HG02759 (cell line): ENCODE data around the gene SPAG8.

Experiments used
- ATAC-seq: cut with Tn5 transposase; IDR thresholded peaks from one replicate; pipeline ENCODE4 v1.9.1; 2021; ENCODE audit warnings: mild to moderate bottlenecking, moderate library complexity; ENCODE audit not compliant: unreplicated experiment

The SPAG8 gene, protein sequence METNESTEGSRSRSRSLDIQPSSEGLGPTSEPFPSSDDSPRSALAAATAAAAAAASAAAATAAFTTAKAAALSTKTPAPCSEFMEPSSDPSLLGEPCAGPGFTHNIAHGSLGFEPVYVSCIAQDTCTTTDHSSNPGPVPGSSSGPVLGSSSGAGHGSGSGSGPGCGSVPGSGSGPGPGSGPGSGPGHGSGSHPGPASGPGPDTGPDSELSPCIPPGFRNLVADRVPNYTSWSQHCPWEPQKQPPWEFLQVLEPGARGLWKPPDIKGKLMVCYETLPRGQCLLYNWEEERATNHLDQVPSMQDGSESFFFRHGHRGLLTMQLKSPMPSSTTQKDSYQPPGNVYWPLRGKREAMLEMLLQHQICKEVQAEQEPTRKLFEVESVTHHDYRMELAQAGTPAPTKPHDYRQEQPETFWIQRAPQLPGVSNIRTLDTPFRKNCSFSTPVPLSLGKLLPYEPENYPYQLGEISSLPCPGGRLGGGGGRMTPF

DNA sequence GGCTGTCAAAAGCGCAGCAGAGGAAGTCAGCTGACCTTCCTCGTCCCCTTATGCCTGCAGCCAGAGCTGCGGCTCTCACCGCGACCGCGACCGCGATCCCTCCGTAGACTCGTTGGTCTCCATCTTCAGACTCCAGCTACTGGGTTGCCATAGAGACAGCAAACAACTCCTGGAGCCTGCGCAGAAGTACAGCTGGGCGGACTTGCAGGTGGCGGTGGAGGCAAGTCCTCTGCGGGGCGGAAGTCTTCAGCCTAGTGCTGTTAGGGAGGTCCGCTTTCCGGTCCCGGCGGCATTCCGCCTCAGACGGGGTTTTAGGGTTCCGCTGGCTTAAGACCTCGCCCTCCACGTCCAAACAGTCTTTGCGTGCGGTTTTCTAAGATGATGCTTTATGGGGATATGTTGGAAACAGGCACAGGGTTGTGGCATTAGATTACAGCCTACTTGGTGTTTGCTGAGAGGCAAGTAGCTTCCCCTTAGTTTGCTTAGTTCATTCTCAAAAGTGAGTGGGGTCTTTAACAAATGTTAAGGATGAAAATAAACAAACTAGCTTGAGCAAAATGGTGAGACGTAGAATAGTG is at the start of gene SPAG8:
SPAG8 (minus strand) TSS at position 238 of the 578 bp plus-strand sequence; CDS start at position 123, 115 bp downstream.
- peak; percentile 67 for ATAC-seq

- no peak for ATAC-seq
These were observed 49.3 kb upstream of the SPAG8 start for GRCh38 chr9:35861161-35861897.

GRCh38 chr9:35859990-35860339 is 47.9 kb upstream of the SPAG8 start:
- no peak for ATAC-seq

DNA sequence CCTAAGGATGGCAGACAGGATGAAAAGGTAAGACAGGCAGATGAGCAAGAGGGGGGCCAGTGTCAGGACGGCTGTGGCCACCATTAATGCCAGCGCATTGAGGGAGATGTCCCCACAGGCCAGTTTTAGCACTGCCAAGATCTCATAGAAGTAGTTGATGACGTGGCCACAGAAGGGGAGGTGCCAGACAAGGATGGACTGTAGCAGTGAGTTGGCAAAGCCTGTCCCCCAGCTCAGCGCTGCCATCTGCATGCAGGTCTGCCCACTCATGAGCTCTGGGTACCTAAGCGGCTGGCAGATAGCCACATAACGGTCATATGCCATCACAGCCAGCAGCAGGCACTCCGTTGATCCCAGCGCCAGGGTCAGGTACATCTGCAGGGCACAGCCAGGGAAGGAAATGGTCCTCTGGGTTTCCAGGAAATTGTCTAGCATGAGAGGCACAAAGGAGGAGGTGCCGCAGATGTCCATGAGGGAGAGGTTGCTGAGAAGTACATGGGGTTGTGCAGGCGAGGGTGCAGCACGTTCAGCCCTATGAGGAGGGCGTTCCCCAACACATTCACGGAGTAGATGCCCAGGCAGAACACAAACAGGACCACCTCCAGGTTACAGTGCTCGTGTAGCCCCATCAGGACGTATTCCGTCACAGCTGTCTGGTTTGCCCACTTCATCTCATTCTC is 47.4 kb upstream of the SPAG8 start:
- ATAC-seq: no peak

GRCh38 chr9:35858458-35858857 is 46.4 kb upstream of the SPAG8 start:
- ATAC-seq: no peak

DNA sequence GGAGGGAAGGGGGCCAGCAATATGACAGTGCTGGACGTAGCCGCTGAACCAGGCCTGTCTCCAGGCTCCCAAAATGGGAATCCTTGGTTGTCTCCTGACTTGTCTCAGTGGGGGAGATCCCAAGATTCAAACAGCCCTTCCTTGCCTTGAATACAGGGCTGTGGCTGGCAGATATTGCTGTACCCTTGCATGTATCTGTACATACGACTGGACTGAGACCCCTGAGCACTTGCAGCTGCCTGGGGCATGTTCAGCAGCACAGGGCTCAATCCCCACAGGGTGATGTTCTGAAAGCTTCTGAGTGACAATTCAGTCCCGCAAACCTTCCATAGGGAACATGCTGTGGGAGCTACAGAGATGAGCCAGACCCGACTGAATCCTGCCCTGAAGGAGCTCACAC is 44.8 kb upstream of the SPAG8 start:
- ATAC-seq: no peak

DNA sequence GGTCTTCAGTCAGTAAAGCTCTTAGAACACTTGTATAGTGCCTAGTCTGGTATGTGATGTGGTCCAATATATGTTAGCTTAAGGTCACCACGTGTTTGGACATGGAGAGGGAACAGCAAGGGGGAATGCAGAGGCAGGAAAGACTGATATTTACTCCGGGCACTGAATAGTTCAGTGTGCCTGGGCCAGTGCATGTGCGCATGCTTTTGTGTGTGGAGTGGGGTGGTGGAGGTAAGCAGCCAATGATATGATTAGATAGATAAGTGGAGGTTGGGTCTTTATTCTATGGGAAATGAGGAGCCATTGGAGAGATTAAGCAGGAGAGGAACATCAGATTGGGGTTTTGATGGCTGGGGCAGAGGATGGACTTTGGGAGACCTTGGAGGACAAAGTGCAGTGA is 44.1 kb upstream of the SPAG8 start:
- ATAC-seq: no peak

DNA sequence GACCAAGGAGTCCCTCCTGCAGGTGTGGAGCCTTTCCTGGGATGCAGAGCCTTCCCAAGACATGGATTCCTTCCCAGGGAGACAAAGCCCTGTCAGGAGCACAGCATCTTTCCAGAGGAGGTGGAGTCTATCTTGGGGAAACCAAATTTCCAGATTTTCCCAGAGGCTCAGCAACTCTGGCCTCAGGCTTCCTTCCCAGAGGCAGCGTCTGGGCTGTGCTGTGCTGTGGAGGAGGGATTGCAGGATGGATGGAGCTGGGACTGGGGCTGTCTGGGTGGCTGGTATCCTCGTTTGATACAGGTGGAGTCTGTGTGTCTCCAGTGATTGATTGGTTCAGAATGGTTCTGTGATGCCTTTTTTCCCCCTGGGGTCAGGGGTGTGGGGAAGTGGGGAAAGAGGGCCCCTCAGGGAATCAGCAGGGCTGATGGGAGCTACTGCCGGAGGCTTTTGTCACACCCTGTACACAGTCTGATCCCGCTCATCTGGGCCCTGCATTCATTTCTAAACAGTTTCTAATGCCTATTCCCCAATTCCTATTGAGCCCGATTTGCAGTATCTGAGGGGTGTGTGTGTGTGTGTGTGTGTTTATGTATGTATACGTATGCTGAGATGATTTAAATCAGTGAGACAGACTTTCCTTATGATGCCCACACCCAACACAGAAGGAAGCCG is 42.2 kb upstream of the SPAG8 start:
- no peak for ATAC-seq

DNA sequence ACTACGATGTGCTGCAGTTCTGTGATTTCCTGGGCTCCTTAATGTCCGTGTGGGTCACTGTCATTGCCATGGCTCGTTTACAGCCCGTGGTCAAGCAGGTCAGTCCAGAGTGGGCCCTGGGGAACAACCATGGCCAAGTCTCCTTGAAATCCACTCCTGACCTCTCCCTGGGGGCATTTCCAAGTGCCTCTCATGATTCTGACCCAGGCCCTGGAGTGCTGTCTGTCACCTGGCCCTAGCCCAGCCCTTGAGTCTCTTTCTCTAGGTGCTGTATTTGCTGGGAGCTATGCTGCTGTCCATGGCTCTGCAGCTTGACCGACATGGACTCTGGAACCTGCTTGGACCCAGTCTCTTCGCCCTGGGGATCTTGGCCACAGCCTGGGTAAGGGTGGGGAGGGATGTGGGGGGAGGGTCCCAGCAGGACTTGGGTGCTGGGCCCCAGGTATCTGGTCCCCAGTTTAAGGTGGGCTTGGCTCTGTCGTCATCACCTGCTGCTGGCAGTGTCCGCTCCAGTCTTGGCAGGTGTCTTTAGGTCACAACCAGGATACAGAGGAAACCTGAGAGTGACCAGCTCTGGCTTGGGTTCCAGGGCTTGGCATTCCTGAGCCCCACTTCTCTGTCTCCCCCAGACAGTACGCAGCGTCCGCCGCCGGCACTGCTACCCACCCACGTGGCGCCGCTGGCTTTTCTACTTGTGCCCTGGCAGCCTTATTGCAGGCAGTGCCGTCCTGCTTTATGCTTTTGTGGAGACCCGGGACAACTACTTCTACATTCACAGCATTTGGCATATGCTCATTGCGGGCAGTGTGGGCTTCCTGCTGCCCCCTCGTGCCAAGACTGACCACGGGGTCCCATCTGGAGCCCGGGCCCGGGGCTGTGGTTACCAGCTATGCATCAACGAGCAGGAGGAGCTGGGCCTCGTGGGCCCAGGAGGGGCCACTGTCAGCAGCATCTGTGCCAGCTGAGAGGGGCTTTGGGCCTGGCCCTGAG is 41.1 kb upstream of the SPAG8 start:
- no peak for ATAC-seq

- ATAC-seq: no peak
These were observed 40.3 kb upstream of the SPAG8 start for GRCh38 chr9:35852267-35852815.

GRCh38 chr9:35847792-35848572 is 35.9 kb upstream of the SPAG8 start:
- peak; percentile 97 for ATAC-seq

DNA sequence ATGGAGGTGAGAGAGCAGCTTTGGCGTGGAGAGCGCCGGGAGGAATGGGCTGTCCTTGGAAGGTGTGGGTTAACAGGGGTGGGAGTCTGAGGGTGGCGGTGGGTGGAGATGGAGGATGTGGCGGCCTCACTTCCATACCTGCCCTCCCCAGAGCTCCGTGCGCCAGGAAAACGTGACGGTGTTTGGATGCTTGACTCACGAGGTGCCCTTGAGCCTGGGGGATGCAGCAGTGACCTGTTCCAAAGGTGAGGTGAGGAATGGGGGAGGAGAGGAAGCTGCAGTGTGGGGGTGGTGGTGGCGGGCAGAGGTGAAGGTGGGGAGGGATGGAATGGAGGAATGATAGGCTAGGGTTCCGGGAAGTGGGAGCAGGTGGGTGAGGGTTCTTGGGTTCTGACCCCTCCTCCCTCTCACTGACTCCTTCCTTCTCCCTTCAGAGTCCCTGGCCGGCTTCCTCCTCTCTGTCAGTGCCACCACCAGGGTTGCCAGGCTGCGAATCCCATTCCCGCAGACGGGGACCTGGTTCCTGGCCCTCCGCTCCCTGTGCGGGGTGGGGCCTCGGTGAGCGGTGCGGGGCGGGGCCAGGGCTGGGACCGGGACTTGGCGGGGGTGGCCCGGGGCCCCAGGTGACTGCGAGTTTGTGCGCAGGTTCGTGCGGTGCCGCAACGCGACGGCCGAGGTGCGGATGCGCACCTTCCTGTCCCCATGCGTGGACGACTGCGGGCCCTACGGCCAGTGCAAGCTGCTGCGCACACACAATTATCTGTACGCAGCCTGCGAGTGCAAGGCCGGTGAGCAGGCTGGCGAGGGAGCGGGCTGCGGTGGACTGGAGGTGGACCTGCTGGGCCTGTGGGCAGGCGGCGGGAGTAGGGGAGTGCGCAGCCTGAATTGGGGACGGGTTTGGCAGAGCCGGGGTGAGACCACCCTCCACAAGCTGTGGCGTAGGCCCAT is 34.0 kb upstream of the SPAG8 start:
- no peak for ATAC-seq

GRCh38 chr9:35844628-35845270 is 32.7 kb upstream of the SPAG8 start:
- ATAC-seq: no peak

DNA sequence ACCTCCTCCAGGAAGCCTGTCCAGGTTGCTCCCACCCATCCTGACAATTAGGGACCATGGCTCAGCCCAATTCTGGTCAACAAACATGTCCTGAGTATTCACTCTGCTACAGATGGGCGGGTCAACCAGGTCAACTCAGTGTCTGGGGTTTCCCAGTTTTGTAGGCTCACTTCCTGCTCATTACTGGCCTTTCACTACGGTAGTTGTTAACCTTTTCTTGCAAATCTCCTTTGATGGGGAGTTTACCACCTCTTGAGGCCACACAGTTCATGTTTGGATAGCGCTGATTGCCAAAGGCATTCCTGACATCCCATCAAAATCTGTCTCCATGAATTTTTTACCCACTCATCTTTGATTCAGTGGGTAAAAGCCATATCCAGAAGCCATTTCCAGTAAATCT is 30.7 kb upstream of the SPAG8 start:
- ATAC-seq: peak; percentile 76

GRCh38 chr9:35842020-35842745 is 30.1 kb upstream of the SPAG8 start:
- no peak for ATAC-seq

DNA sequence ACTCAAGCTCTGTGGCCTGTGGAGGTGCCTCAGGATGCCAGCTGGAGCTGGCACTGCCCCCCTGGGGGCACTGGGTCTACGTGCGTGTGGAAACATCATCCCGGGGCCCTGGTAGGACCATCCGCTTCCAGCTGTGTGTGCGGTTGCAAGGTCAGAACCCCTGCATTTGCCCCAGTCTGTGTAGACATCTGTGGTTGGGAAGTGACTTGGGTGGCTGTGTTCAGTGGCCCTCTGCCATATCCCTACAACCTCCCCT is 29.5 kb upstream of the SPAG8 start:
- no peak for ATAC-seq
